Upper lobe of left lung (tissue), 4 donors: Measurements from ENCODE around the gene PRKCSH.

Experiments
- EP300 ChIP-seq, 4 donors: sonication (generic); formaldehyde crosslinking; IDR thresholded peaks; one replicate each; pipeline ENCODE4 v1.5.1; 2017; ENCODE audit warnings: antibody characterized with exemption in 4 of 4, control low read depth in 2 of 4
- POLR2AphosphoS5 ChIP-seq, 2 donors: sonication (generic); formaldehyde crosslinking; IDR thresholded peaks; one replicate each; pipeline ENCODE4 v1.5.1; 2017; ENCODE audit warnings: antibody characterized with exemption in 2 of 2
- TF ChIP-seq, protein P1 (sequence below), 6 experiments: fragments of 450-650 bp in 4 of 6; fragments of 200-600 bp in 2 of 6; sonication (generic) in 2 of 6; IDR thresholded peaks; one replicate each; pipeline ENCODE4 v1.5.1; 2016 to 2019; ENCODE audit warnings: antibody characterized with exemption in 6 of 6

DNA sequence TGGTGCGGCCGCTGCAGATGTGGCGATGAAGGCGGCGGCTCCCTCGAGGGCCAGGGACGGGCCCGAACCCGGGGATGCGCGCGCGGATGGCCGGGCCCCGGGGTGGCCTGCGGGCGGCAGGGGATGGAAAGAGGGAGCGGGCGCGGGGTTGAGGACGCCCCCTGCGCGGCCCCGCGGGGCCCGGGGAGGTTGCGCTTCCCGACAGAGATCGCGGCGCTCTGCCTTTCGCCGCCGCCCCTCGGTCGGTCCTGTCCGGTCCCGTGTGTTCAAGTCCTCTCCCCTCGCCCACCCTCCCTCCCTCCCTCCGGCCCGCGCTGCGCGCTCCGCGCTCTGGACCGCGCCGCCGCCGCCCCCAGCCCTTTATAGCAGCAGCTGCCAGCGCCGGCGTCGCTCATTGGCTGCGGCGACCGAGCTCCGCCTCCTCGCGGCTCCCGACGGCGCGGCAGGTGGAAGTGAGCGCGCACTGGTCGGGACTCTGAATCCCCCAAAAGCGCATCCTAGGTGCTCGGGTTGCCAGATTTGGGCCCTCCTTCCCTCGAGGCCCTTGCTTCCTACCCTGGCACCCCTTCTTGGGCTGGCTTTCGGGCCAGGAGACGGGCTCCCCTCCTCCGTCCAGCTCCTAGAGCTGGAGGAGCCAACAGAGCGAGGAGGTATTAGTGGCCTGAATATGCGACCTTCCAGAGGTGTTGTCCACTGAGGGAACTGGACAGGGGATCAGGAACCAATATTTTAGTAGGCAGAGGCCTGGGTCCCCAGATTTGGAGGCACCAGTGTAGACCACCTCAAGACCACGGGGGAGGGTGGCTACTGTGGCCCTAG lies 45.5 kb downstream of the PRKCSH start, which contains the start of gene ELAVL3:
- TF ChIP-seq, protein P1, sequence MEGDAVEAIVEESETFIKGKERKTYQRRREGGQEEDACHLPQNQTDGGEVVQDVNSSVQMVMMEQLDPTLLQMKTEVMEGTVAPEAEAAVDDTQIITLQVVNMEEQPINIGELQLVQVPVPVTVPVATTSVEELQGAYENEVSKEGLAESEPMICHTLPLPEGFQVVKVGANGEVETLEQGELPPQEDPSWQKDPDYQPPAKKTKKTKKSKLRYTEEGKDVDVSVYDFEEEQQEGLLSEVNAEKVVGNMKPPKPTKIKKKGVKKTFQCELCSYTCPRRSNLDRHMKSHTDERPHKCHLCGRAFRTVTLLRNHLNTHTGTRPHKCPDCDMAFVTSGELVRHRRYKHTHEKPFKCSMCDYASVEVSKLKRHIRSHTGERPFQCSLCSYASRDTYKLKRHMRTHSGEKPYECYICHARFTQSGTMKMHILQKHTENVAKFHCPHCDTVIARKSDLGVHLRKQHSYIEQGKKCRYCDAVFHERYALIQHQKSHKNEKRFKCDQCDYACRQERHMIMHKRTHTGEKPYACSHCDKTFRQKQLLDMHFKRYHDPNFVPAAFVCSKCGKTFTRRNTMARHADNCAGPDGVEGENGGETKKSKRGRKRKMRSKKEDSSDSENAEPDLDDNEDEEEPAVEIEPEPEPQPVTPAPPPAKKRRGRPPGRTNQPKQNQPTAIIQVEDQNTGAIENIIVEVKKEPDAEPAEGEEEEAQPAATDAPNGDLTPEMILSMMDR (IDR thresholded peaks at IDR 0.05) = peak in 1 of 6 experiments; percentile 5
- TF ChIP-seq POLR2AphosphoS5 (IDR thresholded peaks at IDR 0.05) (no peak), EP300 (IDR thresholded peaks at IDR 0.05) (no peak)
